IMR-90 (cell line): ENCODE data around the gene PFKFB2. TPM values are rescaled to one million over a fixed set of nuclear protein-coding genes. Genes with fewer than 3 reads are reported as not detected.

Experiments used
- ATAC-seq: fragments of 200-7000 bp; cut with Tn5 transposase; 2 replicates; pipeline ENCODE4 v1.9.1; 2020; ENCODE audit warnings: low read depth, mild to moderate bottlenecking, moderate library complexity
- BruUV-seq: library from RNA; stranded (reverse); fragments of 400-500 nt; replicated peaks from 2 replicates; lab custom pipeline; 2021; lab: Mats Ljungman, UMichigan
- CTCF ChIA-PET: fragments of 300-600 bp; formaldehyde crosslinking; extraction: SDS; loops from one replicate; lab custom pipeline; 2021; ENCODE audit warnings: antibody characterized with exemption; lab: Yijun Ruan, JAX
- POLR2A ChIA-PET: fragments of 300-600 bp; sonication (Branson Sonifier 250); formaldehyde crosslinking; loops from one replicate; lab custom pipeline; 2022; ENCODE audit warnings: antibody characterized with exemption; ENCODE audit not compliant: unreplicated experiment; lab: Charles Lee
- DNase-seq: peaks from one replicate; pipeline ENCODE4 v3.0.0; 2013
- H2AFZ ChIP-seq: replicated peaks from 2 replicates; pipeline ENCODE3; 2013; ENCODE audit warnings: low read length, mild to moderate bottlenecking; ENCODE audit not compliant: poor library complexity
- H2AK5ac ChIP-seq: 2 replicates; pipeline ENCODE4 v1.6.1; 2013; ENCODE audit warnings: low read depth, low read length, inconsistent platforms
- H2AK9ac ChIP-seq: replicated peaks from 2 replicates; pipeline ENCODE3; 2013; ENCODE audit warnings: mild to moderate bottlenecking, low read depth, low read length, moderate library complexity; ENCODE audit not compliant: poor library complexity
- H2BK120ac ChIP-seq: 2 replicates; pipeline ENCODE4 v1.6.1; 2013; ENCODE audit warnings: low read depth, low read length, inconsistent platforms
- H2BK15ac ChIP-seq: 3 replicates; pipeline ENCODE4 v1.6.1; 2013; ENCODE audit warnings: low read depth, low read length, inconsistent platforms
- H2BK20ac ChIP-seq: 2 replicates; pipeline ENCODE4 v1.6.1; 2013; ENCODE audit warnings: low read depth, mild to moderate bottlenecking, inconsistent platforms, low read length, moderate library complexity
- H2BK5ac ChIP-seq: 2 replicates; pipeline ENCODE4 v1.6.1; 2013; ENCODE audit warnings: mild to moderate bottlenecking, low read depth, low read length, inconsistent platforms; ENCODE audit not compliant: poor library complexity, severe bottlenecking
- H3K14ac ChIP-seq: replicated peaks from 2 replicates; pipeline ENCODE4 v1.6.1; 2013; ENCODE audit warnings: low read depth, low read length, inconsistent platforms
- H3K18ac ChIP-seq: 2 replicates; pipeline ENCODE4 v1.6.1; 2013; ENCODE audit warnings: low read depth, low read length, control low read depth
- H3K23ac ChIP-seq: 2 replicates; pipeline ENCODE4 v1.6.1; 2013; ENCODE audit warnings: low read depth, low read length, inconsistent platforms
- H3K27ac ChIP-seq: 2 replicates; pipeline ENCODE4 v1.5.1; 2013; ENCODE audit warnings: mild to moderate bottlenecking, control low read depth, low read length; ENCODE audit not compliant: insufficient read depth
- H3K27me3 ChIP-seq: 2 replicates; pipeline ENCODE4 v1.6.1; 2013; ENCODE audit warnings: low read length; ENCODE audit not compliant: control insufficient read depth, insufficient read depth
- H3K36me3 ChIP-seq: 2 replicates; pipeline ENCODE4 v1.6.1; 2013; ENCODE audit warnings: low read length, mixed read lengths; ENCODE audit not compliant: control insufficient read depth, insufficient read depth
- H3K4ac ChIP-seq: 2 replicates; pipeline ENCODE4 v1.6.1; 2013; ENCODE audit warnings: low read depth, low read length, inconsistent platforms
- H3K4me1 ChIP-seq: 2 replicates; pipeline ENCODE4 v1.6.1; 2013; ENCODE audit warnings: low read length, mixed read lengths; ENCODE audit not compliant: control insufficient read depth, insufficient read depth
- H3K4me2 ChIP-seq: 2 replicates; pipeline ENCODE4 v1.6.1; 2013; ENCODE audit warnings: low read depth, mild to moderate bottlenecking, control low read depth, low read length, moderate library complexity
- H3K4me3 ChIP-seq: 2 replicates; pipeline ENCODE4 v1.5.1; 2013; ENCODE audit warnings: low read depth, mild to moderate bottlenecking, control low read depth, low read length, moderate library complexity; ENCODE audit not compliant: insufficient read depth
- H3K56ac ChIP-seq: 2 replicates; pipeline ENCODE4 v1.6.1; 2013; ENCODE audit warnings: low read length, inconsistent platforms; ENCODE audit not compliant: insufficient read depth; ENCODE audit errors: extremely low read depth
- H3K79me1 ChIP-seq, 2 experiments: 2 replicates each; pipeline ENCODE4 v1.6.1; 2013; ENCODE audit warnings: low read length in 2 of 2, inconsistent platforms in 1 of 2, low read depth in 1 of 2
- H3K9ac ChIP-seq: 2 replicates; pipeline ENCODE4 v1.6.1; 2013; ENCODE audit warnings: low read depth, low read length, control low read depth
- H3K9me1 ChIP-seq: 2 replicates; pipeline ENCODE4 v1.6.1; 2013; ENCODE audit warnings: low read length, inconsistent platforms; ENCODE audit not compliant: insufficient read depth
- H3K9me3 ChIP-seq: 2 replicates; pipeline ENCODE4 v1.6.1; 2013; ENCODE audit warnings: low read length; ENCODE audit not compliant: control insufficient read depth, insufficient read depth
- H4K20me1 ChIP-seq: 2 replicates; pipeline ENCODE4 v1.6.1; 2013; ENCODE audit warnings: low read length, inconsistent platforms; ENCODE audit not compliant: insufficient read depth
- H4K5ac ChIP-seq: 2 replicates; pipeline ENCODE4 v1.6.1; 2013; ENCODE audit warnings: mild to moderate bottlenecking, low read depth, low read length, control low read depth
- H4K8ac ChIP-seq, 2 experiments: 2 replicates each; pipeline ENCODE4 v1.6.1; 2013; ENCODE audit warnings: low read depth in 2 of 2, low read length in 2 of 2, control low read depth in 1 of 2, inconsistent platforms in 1 of 2
- H4K91ac ChIP-seq: 2 replicates; pipeline ENCODE4 v1.6.1; 2013; ENCODE audit warnings: low read depth, low read length, inconsistent platforms; ENCODE audit not compliant: insufficient read depth
- BHLHE40 ChIP-seq: fragments of 150-350 bp; IDR thresholded peaks from 2 replicates; pipeline ENCODE4 v1.6.1; 2016; ENCODE audit warnings: mild to moderate bottlenecking, low read depth, low read length
- CEBPB ChIP-seq: IDR thresholded peaks from 2 replicates; pipeline ENCODE4 v1.6.1; 2012; ENCODE audit warnings: low read depth, low read length, improper control_type of control experiment
- CHD1 ChIP-seq: IDR thresholded peaks from 2 replicates; pipeline ENCODE4 v1.6.1; 2012; ENCODE audit warnings: low read depth, low read length, improper control_type of control experiment
- CTCF ChIP-seq: conservative IDR thresholded peaks from 2 replicates; pipeline ENCODE4 v1.5.1; 2012; ENCODE audit warnings: mild to moderate bottlenecking, low read depth, low read length, improper control_type of control experiment
- ELK1 ChIP-seq: fragments of 150-350 bp; IDR thresholded peaks from 2 replicates; pipeline ENCODE4 v1.6.1; 2016; ENCODE audit warnings: low read depth, mild to moderate bottlenecking, low read length, moderate library complexity, borderline replicate concordance
- FOS ChIP-seq: fragments of 150-350 bp; IDR thresholded peaks from 2 replicates; pipeline ENCODE4 v1.6.1; 2016; ENCODE audit warnings: low read depth, low read length
- MAZ ChIP-seq: IDR thresholded peaks from 2 replicates; pipeline ENCODE4 v1.6.1; 2012; ENCODE audit warnings: low read depth, mild to moderate bottlenecking, low read length, improper control_type of control experiment, moderate library complexity, borderline replicate concordance
- MXI1 ChIP-seq: IDR thresholded peaks from 2 replicates; pipeline ENCODE4 v1.6.1; 2012; ENCODE audit warnings: low read depth, mild to moderate bottlenecking, low read length, moderate library complexity, borderline replicate concordance
- NFE2L2 ChIP-seq: fragments of 150-350 bp; IDR thresholded peaks from 2 replicates; pipeline ENCODE4 v1.6.1; 2016; ENCODE audit warnings: low read depth, mild to moderate bottlenecking, low read length
- POLR2A ChIP-seq: IDR thresholded peaks from 2 replicates; pipeline ENCODE4 v1.6.1; 2012; ENCODE audit warnings: mild to moderate bottlenecking, low read depth, low read length
- RAD21 ChIP-seq: IDR thresholded peaks from 2 replicates; pipeline ENCODE4 v1.6.1; 2012; ENCODE audit warnings: low read length, improper control_type of control experiment
- RCOR1 ChIP-seq: IDR thresholded peaks from 2 replicates; pipeline ENCODE4 v1.6.1; 2012; ENCODE audit warnings: mild to moderate bottlenecking, low read length, improper control_type of control experiment; ENCODE audit not compliant: insufficient replicate concordance
- RFX5 ChIP-seq: IDR thresholded peaks from 2 replicates; pipeline ENCODE4 v1.8.0; 2012; ENCODE audit warnings: low read depth, mild to moderate bottlenecking, low read length, moderate library complexity
- SMC3 ChIP-seq: fragments of 150-350 bp; IDR thresholded peaks from 2 replicates; pipeline ENCODE4 v1.6.1; 2016; ENCODE audit warnings: low read depth, mild to moderate bottlenecking, antibody characterized with exemption, low read length, moderate library complexity
- USF2 ChIP-seq: fragments of 150-350 bp; IDR thresholded peaks from 2 replicates; pipeline ENCODE4 v1.6.1; 2017; ENCODE audit warnings: mild to moderate bottlenecking, antibody characterized with exemption, low read length, low read depth
- WGBS, 2 experiments: methylation state at CpG; one replicate each; pipeline versions ENCODE4 v1.1.5 to v1.1.7; 2013; ENCODE audit warnings: missing lambda C conversion rate in 2 of 2; ENCODE audit not compliant: insufficient read length in 1 of 2; ENCODE audit errors: extremely low coverage in 2 of 2; 5-methylcytosine and 5-hydroxymethylcytosine counted together
- dilution Hi-C: fragments of 300-500 bp; cut with HindIII; formaldehyde crosslinking; loops from one replicate; pipeline ENCODE4 v1.14.3; 2018; ENCODE audit warnings: low sequenced_read_pairs; ENCODE audit not compliant: unreplicated experiment
- in situ Hi-C: fragments of 300-500 bp; cut with MboI; formaldehyde crosslinking; loops from 3 replicates; pipeline ENCODE4 v1.14.3; 2019; ENCODE audit warnings: low sequenced_read_pairs, inconsistent platforms, mixed read lengths
- intact Hi-C: fragments of 100-400 bp; cut with micrococcal nuclease; formaldehyde crosslinking; loops from 2 replicates; pipeline ENCODE4 v1.10.0; 2022
- polyA plus RNA-seq, 3 experiments: library from polyadenylated mRNA; depleted of rRNA; stranded (reverse); fragments of >200 nt; gene quantifications; 2 replicates each; pipeline ENCODE4 v1.2.3, GENCODE V29; 2012; ENCODE audit warnings: low replicate concordance in 1 of 3
- total RNA-seq: library from RNA; depleted of rRNA; stranded (reverse); fragments of >200 nt; gene quantifications from 2 replicates; pipeline ENCODE4 v1.2.3, GENCODE V29; 2012

The PFKFB2 gene
- total and polyA plus RNA-seq, 2 of the 4 experiments (the other 2 are of a cell fraction) = 0.62 to 1.3 TPM

GRCh38 chr1:207054491-207054890 is 1.4 kb downstream of the PFKFB2 start:
- Histone ChIP-seq H4K20me1 (peaks cover 3% of the 10 kb centered on the region; the same call in 1 of the 2 replicates), H2BK5ac (no peak overlapping the region), H3K56ac (no peak overlapping the region), H3K23ac (no peak overlapping the region), H3K79me1 (peaks cover 1 to 15% of the 10 kb centered on the region in 2 experiments; a peak in 3 of 4 replicates), H4K5ac (no peak overlapping the region), H2AFZ (no peak overlapping the region), H3K27me3 (peaks cover 7% of the 10 kb centered on the region), H4K91ac (no peak overlapping the region), H3K4ac (no peak overlapping the region), H3K4me1 (peaks cover 2% of the 10 kb centered on the region; the same call in 1 of the 2 replicates), H3K18ac (no peak overlapping the region), H3K36me3 (no peaks in the 10 kb centered on the region), H4K8ac (no peak overlapping the region), H2BK20ac (no peak overlapping the region), H3K4me2 (no peak overlapping the region), H2BK15ac (no peak overlapping the region), H3K14ac (no peak overlapping the region), H3K9me1 (peaks cover 7% of the 10 kb centered on the region), H2AK9ac (no peak overlapping the region), H2BK120ac (no peak overlapping the region), H2AK5ac (no peak overlapping the region), H3K9me3 (no peaks in the 10 kb centered on the region), H3K27ac (no peak overlapping the region), H3K9ac (no peak overlapping the region), H3K4me3 (no peak overlapping the region)
- intact Hi-C loops = no loop called here
- DNase-seq (no peak), ATAC-seq (no peak)
- no peak for TF ChIP-seq CHD1
- TF ChIP-seq MAZ = no peak
- TF ChIP-seq ELK1 = no peak
- TF ChIP-seq RAD21 = no peak
- TF ChIP-seq BHLHE40 = no peak
- TF ChIP-seq SMC3 = no peak
- no peak for TF ChIP-seq POLR2A
- TF ChIP-seq MXI1 = no peak
- no peak for TF ChIP-seq CTCF
- no peak for TF ChIP-seq RCOR1
- no peak for TF ChIP-seq RFX5
- TF ChIP-seq FOS = no peak
- TF ChIP-seq USF2 = no peak
- no peak for TF ChIP-seq CEBPB
- no peak for TF ChIP-seq NFE2L2
- POLR2A ChIA-PET = no interaction called here
- dilution Hi-C loops = no loop called here
- no CpG with 5 or more reads among the region's 2 CpGs for WGBS, 2 experiments
- no TSS peak for BruUV-seq
- CTCF ChIA-PET = no interaction called here
- in situ Hi-C loops = no loop called here
